Endodermal cell (in vitro differentiated cells): ENCODE results near the gene PRDX2. TPM values are rescaled to one million over a fixed set of nuclear protein-coding genes. Genes with fewer than 3 reads are reported as not detected.

Source experiments
- DNase-seq: peaks from one replicate; pipeline ENCODE4 v3.0.0-alpha.2; 2017
- H3K27ac ChIP-seq: 2 replicates; pipeline ENCODE4 v1.5.1; 2013; ENCODE audit warnings: mild to moderate bottlenecking, low read depth, low read length, moderate library complexity
- H3K27me3 ChIP-seq: 2 replicates; pipeline ENCODE4 v1.6.1; 2013; ENCODE audit warnings: mild to moderate bottlenecking, low read length, moderate library complexity; ENCODE audit not compliant: insufficient read depth, control insufficient read depth, poor library complexity, severe bottlenecking
- H3K36me3 ChIP-seq: 2 replicates; pipeline ENCODE4 v1.7.0; 2013; ENCODE audit warnings: mild to moderate bottlenecking, low read length, moderate library complexity; ENCODE audit not compliant: control insufficient read depth, insufficient read depth
- H3K4me1 ChIP-seq: one replicate; pipeline ENCODE4 v1.7.0; 2013; ENCODE audit warnings: low read length; ENCODE audit not compliant: control insufficient read depth, insufficient read depth
- H3K4me3 ChIP-seq: 2 replicates; pipeline ENCODE4 v1.5.1; 2013; ENCODE audit warnings: mild to moderate bottlenecking, low read length, moderate library complexity
- H3K9ac ChIP-seq: 2 replicates; pipeline ENCODE4 v1.6.1; 2013; ENCODE audit warnings: mild to moderate bottlenecking, low read length, moderate library complexity; ENCODE audit not compliant: poor library complexity, severe bottlenecking; ENCODE audit errors: extremely low read depth
- H3K9me3 ChIP-seq: 2 replicates; pipeline ENCODE4 v1.6.1; 2013; ENCODE audit warnings: mild to moderate bottlenecking, low read length, moderate library complexity; ENCODE audit not compliant: control insufficient read depth
- H3K27ac Mint-ChIP-seq: 2 replicates; pipeline ENCODE4 v1.8.0; 2020; ENCODE audit warnings: mixed read lengths
- H3K27me3 Mint-ChIP-seq: 2 replicates; pipeline ENCODE4 v1.8.0; 2021; ENCODE audit warnings: mild to moderate bottlenecking, mixed read lengths; ENCODE audit not compliant: insufficient read depth
- H3K36me3 Mint-ChIP-seq: 2 replicates; pipeline ENCODE4 v1.8.0; 2020; ENCODE audit warnings: low read depth, mixed read lengths
- H3K4me1 Mint-ChIP-seq: 2 replicates; pipeline ENCODE4 v1.8.0; 2020; ENCODE audit warnings: mixed read lengths
- H3K4me3 Mint-ChIP-seq: 2 replicates; pipeline ENCODE4 v1.8.0; 2020; ENCODE audit warnings: mild to moderate bottlenecking, moderate library complexity, mixed read lengths
- H3K9me3 Mint-ChIP-seq: 2 replicates; pipeline ENCODE4 v1.8.0; 2020; ENCODE audit warnings: mild to moderate bottlenecking, mixed read lengths
- CTCF ChIP-seq: fragments of 200-600 bp; sonication (generic); conservative IDR thresholded peaks from 2 replicates; pipeline ENCODE4 v1.5.0; 2021; ENCODE audit warnings: antibody characterized with exemption, mild to moderate bottlenecking
- WGBS, 2 experiments: methylation state at CpG; one replicate each; pipeline versions ENCODE4 v1.1.5 to v1.1.7; 2013; ENCODE audit warnings: missing lambda C conversion rate in 2 of 2, mixed read lengths in 1 of 2; ENCODE audit not compliant: insufficient coverage in 1 of 2, insufficient read length in 1 of 2; 5-methylcytosine and 5-hydroxymethylcytosine counted together
- total RNA-seq, 2 donors: library from RNA; stranded (reverse); fragmentation: NEBNext Ultra II Directional in 1 of 2; extraction: Animal tissue kit (Norgen Biotek cat#: 25700) in 1 of 2; gene quantifications; 2 replicates in 1 of 2; 3 replicates in 1 of 2; pipeline ENCODE4 v1.2.1, GENCODE V29; 2021

PRDX2 gene
- total RNA-seq, 2 donors from 2014 or later, result 429 to 507 TPM

GRCh38 chr19:12841094-12841493 is 39.5 kb upstream of the PRDX2 start:
- Mint-ChIP-seq H3K9me3 (no peaks in the 10 kb centered on the region), H3K4me1 (no peaks in the 10 kb centered on the region), H3K27me3 (peaks cover 53% of the 10 kb centered on the region), H3K4me3 (peak overlapping the region; percentile 55), H3K36me3 (no peaks in the 10 kb centered on the region), H3K27ac (peak overlapping the region; percentile 94)
- no peak for TF ChIP-seq CTCF
- 4 to 7% methylated on average over 3 to 29 of the region's 29 CpGs for WGBS, 2 experiments
- Histone ChIP-seq H3K9me3 (no peaks in the 10 kb centered on the region), H3K36me3 (no peaks in the 10 kb centered on the region), H3K9ac (peak overlapping the region; percentile 34), H3K4me1 (no peaks in the 10 kb centered on the region), H3K4me3 (peak overlapping the region; percentile 78), H3K27me3 (peaks cover 29% of the 10 kb centered on the region), H3K27ac (peak overlapping the region; percentile 73)
- DNase-seq, result peak; percentile 98

GRCh38 chr19:12840091-12841079 is 38.8 kb upstream of the PRDX2 start:
- Histone ChIP-seq H3K27me3 (peaks cover 36% of the 10 kb centered on the region), H3K36me3 (no peaks in the 10 kb centered on the region), H3K4me3 (peak overlapping the region; percentile 78), H3K9me3 (no peaks in the 10 kb centered on the region), H3K27ac (peak overlapping the region; percentile 73), H3K4me1 (no peaks in the 10 kb centered on the region), H3K9ac (peak overlapping the region; percentile 34)
- no peaks in the 10 kb centered on the region for H3K36me3 Mint-ChIP-seq
- peak; percentile 100 for DNase-seq
- H3K27me3 Mint-ChIP-seq, result peaks cover 60% of the 10 kb centered on the region
- no peaks in the 10 kb centered on the region for H3K9me3 Mint-ChIP-seq
- no peak for TF ChIP-seq CTCF
- peak overlapping the region; percentile 55 for H3K4me3 Mint-ChIP-seq
- WGBS, 2 experiments, result 19 to 32% methylated on average over 16 to 43 of the region's 43 CpGs
- peak overlapping the region; percentile 94 for H3K27ac Mint-ChIP-seq
- H3K4me1 Mint-ChIP-seq, result no peaks in the 10 kb centered on the region

- Mint-ChIP-seq H3K4me1 (peaks cover 4% of the 10 kb centered on the region), H3K27ac (no peak overlapping the region), H3K9me3 (no peaks in the 10 kb centered on the region), H3K4me3 (peak overlapping the region; percentile 64), H3K27me3 (peaks cover 73% of the 10 kb centered on the region), H3K36me3 (no peaks in the 10 kb centered on the region)
- no peak overlapping the region for H3K9ac ChIP-seq
- no peaks in the 10 kb centered on the region for H3K36me3 ChIP-seq
- 42 to 77% methylated on average over 5 to 18 of the region's 21 CpGs for WGBS, 2 experiments
- peaks cover 48% of the 10 kb centered on the region for H3K27me3 ChIP-seq
- DNase-seq, result peak; percentile 52
- H3K9me3 ChIP-seq, result no peaks in the 10 kb centered on the region
- H3K27ac ChIP-seq, result peak overlapping the region; percentile 42
- H3K4me1 ChIP-seq, result no peaks in the 10 kb centered on the region
- TF ChIP-seq CTCF, result no peak
- H3K4me3 ChIP-seq, result peak overlapping the region; percentile 71
These were observed 37.5 kb upstream of the PRDX2 start for GRCh38 chr19:12838886-12839756.
